ENCODE results near the gene NSD1. TPM values are rescaled to one million over a fixed set of nuclear protein-coding genes. Genes with fewer than 3 reads are reported as not detected.

The NSD1 gene
- polyA plus RNA-seq, 1 donor (not counting 4 experiments of a cell fraction or from before 2014, with no cell fraction given) = 13.6 TPM

DNA sequence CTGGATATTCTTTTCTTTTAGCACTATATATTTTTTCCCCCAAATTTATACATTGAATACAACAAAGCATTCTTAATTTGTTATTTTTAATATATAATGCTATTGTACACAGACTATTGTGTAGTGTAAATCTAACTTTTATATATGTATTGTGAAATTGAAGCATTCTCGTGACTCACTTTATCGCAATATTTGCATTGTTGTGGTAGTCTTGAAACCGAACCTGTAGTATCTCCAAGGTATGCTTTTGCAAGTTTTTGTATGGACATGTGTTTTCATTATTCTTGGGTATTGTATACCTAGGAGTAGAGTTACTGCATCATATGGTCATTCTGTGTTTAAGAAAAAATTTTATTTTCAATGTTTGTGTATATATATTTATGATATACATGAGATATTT lies 49.6 kb downstream of the NSD1 start:
- dilution Hi-C loops (cut with MboI; ENCODE audit: extremely low pct_ligation_motif_present, low sequenced_read_pairs) = no loop called here
- H3K4me3 ChIP-seq (ENCODE audit: control insufficient read depth in 2 of 3, extremely low read depth in 1 of 3, insufficient read depth in 2 of 3, low read depth in 1 of 3, low read length in 3 of 3) = no peak overlapping the region
- TF ChIP-seq EZH2 (IDR thresholded peaks at IDR 0.05; ENCODE audit: low read length) = no peak
- TF ChIP-seq, protein P1, sequence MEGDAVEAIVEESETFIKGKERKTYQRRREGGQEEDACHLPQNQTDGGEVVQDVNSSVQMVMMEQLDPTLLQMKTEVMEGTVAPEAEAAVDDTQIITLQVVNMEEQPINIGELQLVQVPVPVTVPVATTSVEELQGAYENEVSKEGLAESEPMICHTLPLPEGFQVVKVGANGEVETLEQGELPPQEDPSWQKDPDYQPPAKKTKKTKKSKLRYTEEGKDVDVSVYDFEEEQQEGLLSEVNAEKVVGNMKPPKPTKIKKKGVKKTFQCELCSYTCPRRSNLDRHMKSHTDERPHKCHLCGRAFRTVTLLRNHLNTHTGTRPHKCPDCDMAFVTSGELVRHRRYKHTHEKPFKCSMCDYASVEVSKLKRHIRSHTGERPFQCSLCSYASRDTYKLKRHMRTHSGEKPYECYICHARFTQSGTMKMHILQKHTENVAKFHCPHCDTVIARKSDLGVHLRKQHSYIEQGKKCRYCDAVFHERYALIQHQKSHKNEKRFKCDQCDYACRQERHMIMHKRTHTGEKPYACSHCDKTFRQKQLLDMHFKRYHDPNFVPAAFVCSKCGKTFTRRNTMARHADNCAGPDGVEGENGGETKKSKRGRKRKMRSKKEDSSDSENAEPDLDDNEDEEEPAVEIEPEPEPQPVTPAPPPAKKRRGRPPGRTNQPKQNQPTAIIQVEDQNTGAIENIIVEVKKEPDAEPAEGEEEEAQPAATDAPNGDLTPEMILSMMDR (optimal IDR thresholded peaks at IDR 0.05 in 1 of 3, IDR thresholded peaks at IDR 0.05 in 1 of 3, conservative IDR thresholded peaks at IDR 0.05 in 1 of 3; ENCODE audit: extremely low read depth in 1 of 3, insufficient read depth in 2 of 3, low read length in 3 of 3) = no peak
- H3K27me3 ChIP-seq (ENCODE audit: control insufficient read depth, extremely low read depth, insufficient read depth, low read length) = no peaks in the 10 kb centered on the region
- H3K27ac ChIP-seq (ENCODE audit: control insufficient read depth, insufficient read depth, low read length) = no peak overlapping the region
- no peaks in the 10 kb centered on the region for H4K20me1 ChIP-seq (ENCODE audit: control insufficient read depth, extremely low read depth, insufficient read depth, low read length)
- no peak overlapping the region for H3K4me2 ChIP-seq (ENCODE audit: control insufficient read depth, extremely low read depth, insufficient read depth, low read depth, low read length)
- no peak overlapping the region for H2AFZ ChIP-seq (ENCODE audit: control insufficient read depth, low read length)
- H3K9me1 ChIP-seq (ENCODE audit: control insufficient read depth, extremely low read depth, insufficient read depth, low read length) = no peaks in the 10 kb centered on the region
- peaks cover 63% of the 10 kb centered on the region for H3K79me2 ChIP-seq (ENCODE audit: control insufficient read depth, insufficient read depth, low read length)
- H3K9me3 ChIP-seq (ENCODE audit: control insufficient read depth, low read depth, low read length) = no peaks in the 10 kb centered on the region
- peaks cover 0 to 9% of the 10 kb centered on the region in 2 experiments for H3K36me3 ChIP-seq (ENCODE audit: control insufficient read depth in 2 of 2, extremely low read depth in 1 of 2, insufficient read depth in 2 of 2, low read length in 2 of 2)
- no peak for DNase-seq (ENCODE audit: low read depth, low spot score)
- H3K9ac ChIP-seq (ENCODE audit: control insufficient read depth, extremely low read depth, insufficient read depth, low read length) = no peak overlapping the region
- no peak for FAIRE-seq
- H3K4me1 ChIP-seq (ENCODE audit: control insufficient read depth, extremely low read depth, insufficient read depth, low read length) = no peaks in the 10 kb centered on the region

DNA sequence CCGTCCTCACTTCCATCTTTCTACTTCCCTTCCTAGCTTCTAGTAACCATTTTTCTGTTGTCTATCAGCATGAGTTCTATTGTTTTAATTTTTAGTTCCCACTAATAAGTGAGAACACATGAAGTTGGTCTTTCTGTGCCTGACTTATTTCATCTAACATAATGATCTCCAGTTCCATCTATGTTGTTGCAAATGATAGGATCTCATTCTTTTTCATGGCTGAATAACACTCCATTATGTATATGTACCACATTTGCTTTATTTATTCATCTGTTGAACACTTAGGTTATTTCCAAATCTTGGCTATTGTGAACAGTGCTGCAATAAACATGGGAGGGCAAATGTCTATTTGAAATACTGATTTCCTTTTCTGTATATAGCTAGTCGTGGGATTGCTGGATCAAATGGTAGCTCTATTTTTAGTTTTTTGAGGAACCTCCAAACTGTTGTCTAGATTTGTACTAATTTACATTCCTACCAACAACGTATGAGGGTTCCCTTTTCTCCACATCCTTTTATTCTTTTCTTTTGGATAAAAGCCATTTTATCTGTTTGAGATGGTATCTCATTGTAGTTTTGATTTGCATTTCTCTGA lies 50.3 kb downstream of the NSD1 start:
- H4K20me1 ChIP-seq (ENCODE audit: control insufficient read depth, extremely low read depth, insufficient read depth, low read length) = no peaks in the 10 kb centered on the region
- no peak overlapping the region for H3K4me2 ChIP-seq (ENCODE audit: control insufficient read depth, extremely low read depth, insufficient read depth, low read depth, low read length)
- H3K9me3 ChIP-seq (ENCODE audit: control insufficient read depth, low read depth, low read length) = no peaks in the 10 kb centered on the region
- H3K79me2 ChIP-seq (ENCODE audit: control insufficient read depth, insufficient read depth, low read length) = peaks cover 62% of the 10 kb centered on the region
- no peaks in the 10 kb centered on the region for H3K9me1 ChIP-seq (ENCODE audit: control insufficient read depth, extremely low read depth, insufficient read depth, low read length)
- TF ChIP-seq, protein P1 (optimal IDR thresholded peaks at IDR 0.05 in 1 of 3, IDR thresholded peaks at IDR 0.05 in 1 of 3, conservative IDR thresholded peaks at IDR 0.05 in 1 of 3; ENCODE audit: extremely low read depth in 1 of 3, insufficient read depth in 2 of 3, low read length in 3 of 3) = no peak
- TF ChIP-seq EZH2 (IDR thresholded peaks at IDR 0.05; ENCODE audit: low read length) = no peak
- no peak overlapping the region for H3K4me3 ChIP-seq (ENCODE audit: control insufficient read depth in 2 of 3, extremely low read depth in 1 of 3, insufficient read depth in 2 of 3, low read depth in 1 of 3, low read length in 3 of 3)
- dilution Hi-C loops (cut with MboI; ENCODE audit: extremely low pct_ligation_motif_present, low sequenced_read_pairs) = no loop called here
- no peaks in the 10 kb centered on the region for H3K27me3 ChIP-seq (ENCODE audit: control insufficient read depth, extremely low read depth, insufficient read depth, low read length)
- FAIRE-seq (no peak), DNase-seq (ENCODE audit: low read depth, low spot score) (no peak)
- no peak overlapping the region for H2AFZ ChIP-seq (ENCODE audit: control insufficient read depth, low read length)
- H3K36me3 ChIP-seq (ENCODE audit: control insufficient read depth in 2 of 2, extremely low read depth in 1 of 2, insufficient read depth in 2 of 2, low read length in 2 of 2) = peaks cover 0 to 9% of the 10 kb centered on the region in 2 experiments
- H3K27ac ChIP-seq (ENCODE audit: control insufficient read depth, insufficient read depth, low read length) = no peak overlapping the region
- H3K9ac ChIP-seq (ENCODE audit: control insufficient read depth, extremely low read depth, insufficient read depth, low read length) = no peak overlapping the region
- no peaks in the 10 kb centered on the region for H3K4me1 ChIP-seq (ENCODE audit: control insufficient read depth, extremely low read depth, insufficient read depth, low read length)

All from keratinocyte (primary cell).